HUES6 (cell line): ENCODE results near the gene PABPC1L.
A peak's percentile ranks its signal among the peaks of the same experiment; 100 is the strongest.

ENCODE experiments used
- H3K27ac ChIP-seq: 2 replicates; pipeline ENCODE4 v1.7.0; 2013; ENCODE audit warnings: low read depth, mild to moderate bottlenecking, low read length, inconsistent platforms
- H3K27me3 ChIP-seq: 2 replicates; pipeline ENCODE4 v1.6.1; 2013; ENCODE audit warnings: low read length; ENCODE audit not compliant: control insufficient read depth, insufficient read depth
- H3K36me3 ChIP-seq: 2 replicates; pipeline ENCODE4 v1.6.1; 2013; ENCODE audit warnings: low read length; ENCODE audit not compliant: control insufficient read depth, insufficient read depth
- H3K4me1 ChIP-seq: 2 replicates; pipeline ENCODE4 v1.6.1; 2013; ENCODE audit warnings: low read length; ENCODE audit not compliant: control insufficient read depth, insufficient read depth
- H3K4me3 ChIP-seq: 2 replicates; pipeline ENCODE4 v1.5.1; 2013; ENCODE audit warnings: low read depth, low read length
- H3K9ac ChIP-seq: one replicate; pipeline ENCODE4 v1.6.1; 2013; ENCODE audit warnings: mild to moderate bottlenecking, low read length
- H3K9me3 ChIP-seq: 2 replicates; pipeline ENCODE4 v1.6.1; 2013; ENCODE audit warnings: low read depth, low read length; ENCODE audit not compliant: control insufficient read depth, insufficient read depth

Gene PABPC1L

GRCh38 chr20:44945261-44945660, 35.4 kb downstream of the PABPC1L start:
- Histone ChIP-seq H3K4me1 (no peaks in the 10 kb centered on the region), H3K4me3 (no peak overlapping the region), H3K9me3 (no peaks in the 10 kb centered on the region), H3K36me3 (peaks cover 92% of the 10 kb centered on the region), H3K27ac (no peak overlapping the region), H3K9ac (no peak overlapping the region), H3K27me3 (no peaks in the 10 kb centered on the region)

GRCh38 chr20:44946271-44946852, 36.5 kb downstream of the PABPC1L start:
- Histone ChIP-seq H3K27me3 (no peaks in the 10 kb centered on the region), H3K4me3 (no peak overlapping the region), H3K36me3 (peaks cover 95% of the 10 kb centered on the region), H3K9me3 (no peaks in the 10 kb centered on the region), H3K9ac (no peak overlapping the region), H3K4me1 (no peaks in the 10 kb centered on the region), H3K27ac (no peak overlapping the region)

- no peak overlapping the region for H3K27ac ChIP-seq
- H3K9ac ChIP-seq = no peak overlapping the region
- no peak overlapping the region for H3K4me3 ChIP-seq
- H3K4me1 ChIP-seq = no peaks in the 10 kb centered on the region
- peaks cover 95% of the 10 kb centered on the region for H3K36me3 ChIP-seq
- H3K9me3 ChIP-seq = no peaks in the 10 kb centered on the region
- H3K27me3 ChIP-seq = no peaks in the 10 kb centered on the region
Observed at GRCh38 chr20:44948107-44948506, 38.2 kb downstream of the PABPC1L start.

- Histone ChIP-seq H3K27me3 (no peaks in the 10 kb centered on the region), H3K4me3 (no peak overlapping the region), H3K9me3 (no peaks in the 10 kb centered on the region), H3K36me3 (peaks cover 95% of the 10 kb centered on the region), H3K9ac (no peak overlapping the region), H3K27ac (no peak overlapping the region), H3K4me1 (no peaks in the 10 kb centered on the region)
Observed at GRCh38 chr20:44948513-44948912, 38.7 kb downstream of the PABPC1L start.

GRCh38 chr20:44950368-44950767, 40.5 kb downstream of the PABPC1L start:
- H3K9me3 ChIP-seq = no peaks in the 10 kb centered on the region
- no peak overlapping the region for H3K9ac ChIP-seq
- no peaks in the 10 kb centered on the region for H3K27me3 ChIP-seq
- no peak overlapping the region for H3K27ac ChIP-seq
- H3K36me3 ChIP-seq = peaks cover 96% of the 10 kb centered on the region
- H3K4me3 ChIP-seq = no peak overlapping the region
- no peaks in the 10 kb centered on the region for H3K4me1 ChIP-seq

- Histone ChIP-seq H3K36me3 (peaks cover 89% of the 10 kb centered on the region), H3K27me3 (no peaks in the 10 kb centered on the region), H3K9me3 (no peaks in the 10 kb centered on the region), H3K4me3 (no peak overlapping the region), H3K4me1 (no peaks in the 10 kb centered on the region), H3K9ac (no peak overlapping the region), H3K27ac (no peak overlapping the region)
Observed at GRCh38 chr20:44952731-44953130, 42.9 kb downstream of the PABPC1L start.

GRCh38 chr20:44954211-44954610, 44.4 kb downstream of the PABPC1L start:
- H3K36me3 ChIP-seq = peaks cover 74% of the 10 kb centered on the region
- H3K27me3 ChIP-seq = 0 out of 2 replicates have a peak, but pooled peaks cover under 1% of the 10 kb centered on the region

GRCh38 chr20:44955270-44955669, 45.4 kb downstream of the PABPC1L start:
- Histone ChIP-seq H3K4me1 (peaks cover 10% of the 10 kb centered on the region), H3K27ac (no peak overlapping the region), H3K4me3 (no peak overlapping the region), H3K9me3 (no peaks in the 10 kb centered on the region), H3K36me3 (peaks cover 63% of the 10 kb centered on the region), H3K9ac (no peak overlapping the region), H3K27me3 (peaks cover 4% of the 10 kb centered on the region; the same call in 1 of the 2 replicates)

More at GRCh38 chr20:44954211-44954610, 44.4 kb downstream of the PABPC1L start:
- Histone ChIP-seq H3K4me3 (no peak overlapping the region), H3K27ac (no peak overlapping the region), H3K9ac (no peak overlapping the region), H3K9me3 (no peaks in the 10 kb centered on the region), H3K4me1 (peaks cover 6% of the 10 kb centered on the region)

GRCh38 chr20:44956410-44956809, 46.5 kb downstream of the PABPC1L start:
- Histone ChIP-seq H3K9me3 (no peaks in the 10 kb centered on the region), H3K27me3 (peaks cover 10% of the 10 kb centered on the region; the same call in 1 of the 2 replicates), H3K27ac (no peak overlapping the region), H3K4me3 (no peak overlapping the region), H3K4me1 (peaks cover 20% of the 10 kb centered on the region), H3K9ac (no peak overlapping the region), H3K36me3 (peaks cover 52% of the 10 kb centered on the region)

- Histone ChIP-seq H3K27ac (no peak overlapping the region), H3K4me1 (peaks cover 25% of the 10 kb centered on the region), H3K36me3 (peaks cover 33% of the 10 kb centered on the region), H3K9ac (no peak overlapping the region), H3K27me3 (peaks cover 17% of the 10 kb centered on the region; the same call in 1 of the 2 replicates), H3K4me3 (peak overlapping the region; percentile 93; the same call in 1 of the 2 replicates), H3K9me3 (no peaks in the 10 kb centered on the region)
Observed at GRCh38 chr20:44958276-44958675, 48.4 kb downstream of the PABPC1L start.

- H3K4me3 ChIP-seq = peak overlapping the region; percentile 93
- H3K36me3 ChIP-seq = peaks cover 24% of the 10 kb centered on the region
- peaks cover 25% of the 10 kb centered on the region for H3K4me1 ChIP-seq
- H3K27ac ChIP-seq = no peak overlapping the region
- peak overlapping the region; percentile 79 for H3K9ac ChIP-seq
- peaks cover 20% of the 10 kb centered on the region; the same call in 1 of the 2 replicates for H3K27me3 ChIP-seq
- no peaks in the 10 kb centered on the region for H3K9me3 ChIP-seq
Observed at GRCh38 chr20:44959082-44959637, 49.3 kb downstream of the PABPC1L start.
